Calu3 (cell line): ENCODE data around the gene ACER2. TPM values are rescaled to one million over a fixed set of nuclear protein-coding genes. Genes with fewer than 3 reads are reported as not detected.
"Not testable (repeated sequence)": the region's sequence is repeated elsewhere in the genome, so short reads cannot be mapped to it uniquely, and the experiment has no call there.

Experiments used
- BruUV-seq: library from RNA; stranded (reverse); fragments of 400-500 nt; replicated peaks from 2 replicates; lab custom pipeline; 2021; lab: Mats Ljungman, UMichigan
- CTCF ChIA-PET: fragments of 300-600 bp; sonication (Branson Sonifier 250); formaldehyde crosslinking; loops from one replicate; lab custom pipeline; 2022; ENCODE audit warnings: antibody characterized with exemption; lab: Charles Lee
- DNase-seq: peaks from one replicate; pipeline ENCODE4 v3.0.0; 2022
- H3K27ac Mint-ChIP-seq: one replicate; pipeline ENCODE4 v1.8.0; 2022; ENCODE audit warnings: mixed read lengths; ENCODE audit not compliant: unreplicated experiment
- H3K27me3 Mint-ChIP-seq: one replicate; pipeline ENCODE4 v1.8.0; 2022; ENCODE audit warnings: mixed read lengths; ENCODE audit not compliant: unreplicated experiment
- H3K36me3 Mint-ChIP-seq: one replicate; pipeline ENCODE4 v1.8.0; 2022; ENCODE audit warnings: mild to moderate bottlenecking, moderate library complexity, mixed read lengths; ENCODE audit not compliant: insufficient read depth, unreplicated experiment
- H3K4me1 Mint-ChIP-seq: one replicate; pipeline ENCODE4 v1.8.0; 2022; ENCODE audit warnings: mild to moderate bottlenecking, low read depth, mixed read lengths; ENCODE audit not compliant: unreplicated experiment
- H3K4me3 Mint-ChIP-seq: one replicate; pipeline ENCODE4 v1.8.0; 2022; ENCODE audit warnings: mild to moderate bottlenecking, low read depth, moderate library complexity, mixed read lengths; ENCODE audit not compliant: unreplicated experiment
- H3K9me3 Mint-ChIP-seq: one replicate; pipeline ENCODE4 v1.8.0; 2022; ENCODE audit warnings: low read depth, mixed read lengths; ENCODE audit not compliant: unreplicated experiment
- intact Hi-C: fragments of 100-400 bp; cut with micrococcal nuclease; formaldehyde crosslinking; loops from one replicate; pipeline ENCODE4 v1.10.0; 2022; ENCODE audit not compliant: unreplicated experiment
- total RNA-seq: library from RNA; stranded (reverse); gene quantifications from 2 replicates; pipeline ENCODE4 v1.2.3, GENCODE V29; 2022
- TF ChIP-seq, protein P1 (sequence below): fragments of 200-600 bp; IDR thresholded peaks from one replicate; pipeline ENCODE4 v1.8.0; 2022; ENCODE audit warnings: antibody characterized with exemption; ENCODE audit not compliant: unreplicated experiment

ACER2 gene
- total RNA-seq, 1 experiment from 2014 or later, result 7.6 TPM

DNA sequence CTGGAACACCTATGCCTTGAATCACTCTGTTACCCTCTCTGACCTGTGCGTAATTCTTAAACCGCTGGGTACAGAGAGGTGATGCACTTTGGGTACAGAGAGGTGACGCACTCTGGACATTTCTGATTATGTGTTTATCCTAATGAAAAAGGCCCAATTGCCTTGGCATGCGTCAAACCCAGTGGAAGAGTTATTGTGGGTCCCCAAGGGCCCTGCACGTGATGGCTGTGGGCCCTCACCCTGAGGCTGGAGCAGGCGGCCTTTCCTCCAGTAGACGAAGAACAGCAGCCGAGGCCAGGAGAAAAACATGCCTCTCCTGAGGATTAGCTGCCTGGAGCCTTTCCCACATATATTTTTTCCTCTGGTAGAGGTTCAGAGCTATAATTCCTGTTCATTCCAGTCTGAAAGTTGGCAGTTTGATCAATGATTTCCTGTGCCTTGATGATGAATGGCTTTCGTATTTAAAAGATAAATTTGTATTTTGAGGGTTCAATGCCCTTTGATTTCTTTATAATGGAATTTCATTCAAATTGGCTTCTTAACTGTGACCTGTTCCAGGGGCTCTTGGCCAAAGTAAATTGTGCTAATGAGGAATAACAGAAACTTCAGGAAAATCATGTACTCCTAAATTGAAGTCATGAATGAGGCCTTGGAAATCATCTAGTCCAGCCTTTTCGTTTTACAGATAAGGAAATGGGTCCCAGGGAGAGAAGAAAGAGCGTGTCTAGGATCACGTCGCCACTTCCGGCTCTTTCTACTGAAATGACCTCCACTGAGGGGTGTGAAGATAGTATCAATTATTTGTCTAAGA lies 22.8 kb downstream of the ACER2 start:
- H3K9me3 Mint-ChIP-seq, result no peaks in the 10 kb centered on the region
- no peaks in the 10 kb centered on the region for H3K27me3 Mint-ChIP-seq
- DNase-seq, result no peak
- H3K27ac Mint-ChIP-seq, result no peak overlapping the region
- H3K36me3 Mint-ChIP-seq, result no peaks in the 10 kb centered on the region
- BruUV-seq, result no TSS peak
- TF ChIP-seq, protein P1, sequence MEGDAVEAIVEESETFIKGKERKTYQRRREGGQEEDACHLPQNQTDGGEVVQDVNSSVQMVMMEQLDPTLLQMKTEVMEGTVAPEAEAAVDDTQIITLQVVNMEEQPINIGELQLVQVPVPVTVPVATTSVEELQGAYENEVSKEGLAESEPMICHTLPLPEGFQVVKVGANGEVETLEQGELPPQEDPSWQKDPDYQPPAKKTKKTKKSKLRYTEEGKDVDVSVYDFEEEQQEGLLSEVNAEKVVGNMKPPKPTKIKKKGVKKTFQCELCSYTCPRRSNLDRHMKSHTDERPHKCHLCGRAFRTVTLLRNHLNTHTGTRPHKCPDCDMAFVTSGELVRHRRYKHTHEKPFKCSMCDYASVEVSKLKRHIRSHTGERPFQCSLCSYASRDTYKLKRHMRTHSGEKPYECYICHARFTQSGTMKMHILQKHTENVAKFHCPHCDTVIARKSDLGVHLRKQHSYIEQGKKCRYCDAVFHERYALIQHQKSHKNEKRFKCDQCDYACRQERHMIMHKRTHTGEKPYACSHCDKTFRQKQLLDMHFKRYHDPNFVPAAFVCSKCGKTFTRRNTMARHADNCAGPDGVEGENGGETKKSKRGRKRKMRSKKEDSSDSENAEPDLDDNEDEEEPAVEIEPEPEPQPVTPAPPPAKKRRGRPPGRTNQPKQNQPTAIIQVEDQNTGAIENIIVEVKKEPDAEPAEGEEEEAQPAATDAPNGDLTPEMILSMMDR, result no peak
- H3K4me3 Mint-ChIP-seq, result no peak overlapping the region
- no peaks in the 10 kb centered on the region for H3K4me1 Mint-ChIP-seq
- intact Hi-C loops, result no loop called here
- CTCF ChIA-PET, result no interaction called here

DNA sequence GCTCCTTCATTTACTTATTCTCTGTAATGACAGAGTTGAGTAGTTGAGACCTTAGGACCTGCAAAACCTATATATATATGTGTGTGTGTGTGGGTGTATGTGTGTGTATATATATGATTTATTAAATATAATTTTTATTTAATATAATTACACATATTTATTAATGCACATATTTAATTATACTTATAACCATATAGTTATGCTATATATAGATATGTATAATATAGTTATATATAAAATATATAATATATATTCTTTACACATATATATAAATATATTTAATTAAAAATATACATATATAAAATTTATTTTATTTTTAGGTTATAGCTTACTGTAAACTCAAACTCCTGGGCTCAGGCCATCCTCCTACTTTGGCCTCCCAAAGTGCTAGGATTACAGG lies 23.7 kb downstream of the ACER2 start:
- Mint-ChIP-seq H3K36me3 (peaks cover 5% of the 10 kb centered on the region), H3K4me1 (no peaks in the 10 kb centered on the region), H3K27me3 (no peaks in the 10 kb centered on the region), H3K9me3 (no peaks in the 10 kb centered on the region), H3K27ac (no peak overlapping the region), H3K4me3 (no peak overlapping the region)
- intact Hi-C loops, result no loop called here
- no peak for DNase-seq
- no TSS peak for BruUV-seq
- TF ChIP-seq, protein P1, result no peak
- CTCF ChIA-PET, result interaction anchor here (0.7 kb wide), 1 partner anchor 739 kb away, joined by 5 read pairs; no protein-coding TSS in a partner anchor

DNA sequence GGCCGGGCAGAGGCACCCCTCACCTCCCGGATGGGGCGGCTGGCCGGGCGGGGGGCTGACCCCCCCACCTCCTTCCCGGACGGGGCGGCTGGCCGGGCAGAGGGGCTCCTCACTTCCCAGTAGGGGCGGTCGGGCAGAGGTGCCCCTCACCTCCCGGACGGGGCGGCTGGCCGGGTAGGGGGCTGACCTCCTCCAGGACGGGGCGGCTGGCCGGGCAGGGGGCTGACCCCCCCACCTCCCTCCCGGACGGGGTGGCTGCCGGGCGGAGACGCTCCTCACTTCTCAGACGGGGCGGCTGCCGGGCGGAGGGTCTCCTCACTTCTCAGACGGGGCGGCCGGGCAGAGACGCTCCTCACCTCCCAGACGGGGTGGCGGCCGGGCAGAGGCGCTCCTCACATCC lies 24.9 kb downstream of the ACER2 start:
- H3K4me3 Mint-ChIP-seq, H3K4me1 Mint-ChIP-seq, CTCF ChIA-PET, intact Hi-C loops, H3K27ac Mint-ChIP-seq, H3K36me3 Mint-ChIP-seq, DNase-seq, BruUV-seq, H3K9me3 Mint-ChIP-seq, H3K27me3 Mint-ChIP-seq: not testable (repeated sequence)

DNA sequence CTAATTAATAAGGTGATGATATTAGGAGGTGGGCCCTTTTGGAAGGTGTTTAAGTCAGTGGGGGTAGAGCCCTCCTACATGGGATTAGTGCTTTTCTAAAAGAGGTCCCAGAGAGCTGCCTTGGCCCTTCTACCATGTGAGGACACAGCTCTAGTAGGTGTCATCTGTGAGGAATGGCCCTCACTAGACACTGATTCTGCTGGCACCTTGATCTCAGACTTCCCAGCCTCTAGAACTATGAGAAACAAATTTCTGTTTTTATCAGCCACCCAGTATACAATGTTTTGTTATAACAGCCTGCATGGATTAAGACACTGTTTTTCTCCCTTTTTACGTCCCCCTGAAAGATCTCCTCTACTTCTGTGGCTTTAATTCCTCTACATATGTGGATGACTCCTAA lies 31.6 kb downstream of the ACER2 start:
- intact Hi-C loops, result no loop called here
- peaks cover 9% of the 10 kb centered on the region for H3K36me3 Mint-ChIP-seq

More for the DNA sequence above, 31.6 kb downstream of the ACER2 start:
- Mint-ChIP-seq H3K4me3 (no peak overlapping the region), H3K27me3 (no peaks in the 10 kb centered on the region), H3K4me1 (no peaks in the 10 kb centered on the region), H3K27ac (no peak overlapping the region), H3K9me3 (no peaks in the 10 kb centered on the region)
- TF ChIP-seq, protein P1, result no peak
- CTCF ChIA-PET, result interaction anchor here (0.6 to 0.7 kb wide), 2 partner anchors 19 to 38 kb away, joined by 3 to 4 read pairs; no protein-coding TSS in a partner anchor
- no peak for DNase-seq
- no TSS peak for BruUV-seq
